Measurements from ENCODE around the gene MBOAT2. TPM values are rescaled to one million over a fixed set of nuclear protein-coding genes. Genes with fewer than 3 reads are reported as not detected.

The MBOAT2 gene
- total and polyA plus RNA-seq, 2 of the 13 experiments (the other 11 are each of a cell fraction or from before 2014, with no cell fraction given), result 0.11 to 0.36 TPM

GRCh38 chr2:8840475-8841091 lies 162.9 kb downstream of the MBOAT2 start (continued):
- no peak for TF ChIP-seq ZNF362 (CRISPR knock-in tag; IDR thresholded peaks at IDR 0.05; ENCODE audit: borderline replicate concordance)
- TF ChIP-seq CREBL2 (CRISPR knock-in tag; IDR thresholded peaks at IDR 0.05; ENCODE audit: borderline replicate concordance), result no peak
- TF ChIP-seq PHF21A (CRISPR knock-in tag; IDR thresholded peaks at IDR 0.05), result peak; percentile 69
- TF ChIP-seq RERE (CRISPR knock-in tag; IDR thresholded peaks at IDR 0.05; ENCODE audit: low read depth), result 0 out of 2 replicates have a peak, but pooled peaks have one; percentile 35
- no peak for TF ChIP-seq ZFP36 (IDR thresholded peaks at IDR 0.05; ENCODE audit: borderline replicate concordance, low read depth, low read length, partially characterized antibody)
- TF ChIP-seq RFX5 (IDR thresholded peaks at IDR 0.05; ENCODE audit: low read depth, low read length), result no peak
- TF ChIP-seq ARID2 (CRISPR knock-in tag; IDR thresholded peaks at IDR 0.05; ENCODE audit: borderline replicate concordance), result no peak
- TF ChIP-seq RBM22 (optimal IDR thresholded peaks at IDR 0.05; ENCODE audit: low read length), result no peak
- TF ChIP-seq ZNF33B (CRISPR knock-in tag; IDR thresholded peaks at IDR 0.05), result no peak
- TF ChIP-seq AGO2 (optimal IDR thresholded peaks at IDR 0.05; ENCODE audit: low read depth, low read length), result no peak
- TF ChIP-seq ZBTB20 (CRISPR knock-in tag; IDR thresholded peaks at IDR 0.05; ENCODE audit: borderline replicate concordance, low read depth), result no peak
- peak; percentile 82 for TF ChIP-seq SAP130 (CRISPR knock-in tag; IDR thresholded peaks at IDR 0.05; ENCODE audit: low read depth)
- no peak for TF ChIP-seq ZNF75D (CRISPR knock-in tag; IDR thresholded peaks at IDR 0.05; ENCODE audit: borderline replicate concordance)
- TF ChIP-seq ZBTB26 (CRISPR knock-in tag; IDR thresholded peaks at IDR 0.05; ENCODE audit: borderline replicate concordance), result peak; percentile 33; the same call in 1 of the 2 replicates
- no peak for TF ChIP-seq ZXDC (CRISPR knock-in tag; IDR thresholded peaks at IDR 0.05)
- TF ChIP-seq ZNF460 (CRISPR knock-in tag; IDR thresholded peaks at IDR 0.05; ENCODE audit: borderline replicate concordance), result no peak
- no peak for TF ChIP-seq ZNF260 (CRISPR knock-in tag; IDR thresholded peaks at IDR 0.05; ENCODE audit: borderline replicate concordance, low read depth)
- no peak for TF ChIP-seq ZKSCAN1 (IDR thresholded peaks at IDR 0.05; ENCODE audit: low read length)
- no peak for TF ChIP-seq PHB2 (IDR thresholded peaks at IDR 0.05; ENCODE audit: partially characterized antibody)

Measured in HepG2 (cell line).